Muscle of leg (tissue), 11 donors: ENCODE data around the gene MED9. TPM values are rescaled to one million over a fixed set of nuclear protein-coding genes. Genes with fewer than 3 reads are reported as not detected.
A peak's percentile ranks its signal among the peaks of the same experiment; 100 is the strongest.

Experiments used
- DNase-seq: peaks from one replicate; pipeline ENCODE4 v3.0.0; 2013
- H3K27ac ChIP-seq: one replicate; pipeline ENCODE4 v1.5.1; 2013; ENCODE audit warnings: mild to moderate bottlenecking, low read length, control low read depth
- H3K27me3 ChIP-seq: one replicate; pipeline ENCODE4 v1.6.1; 2013; ENCODE audit warnings: low read length; ENCODE audit not compliant: control insufficient read depth, insufficient read depth
- H3K36me3 ChIP-seq: one replicate; pipeline ENCODE4 v1.6.1; 2013; ENCODE audit warnings: low read length; ENCODE audit not compliant: control insufficient read depth, insufficient read depth
- H3K4me1 ChIP-seq: one replicate; pipeline ENCODE4 v1.6.1; 2013; ENCODE audit warnings: low read length; ENCODE audit not compliant: control insufficient read depth, insufficient read depth
- H3K4me3 ChIP-seq: one replicate; pipeline ENCODE4 v1.5.1; 2013; ENCODE audit warnings: low read length, control low read depth
- H3K9me3 ChIP-seq: replicated peaks from 2 replicates; pipeline ENCODE4 v1.6.1; 2013; ENCODE audit warnings: low read depth, low read length; ENCODE audit not compliant: control insufficient read depth
- WGBS: methylation state at CpG from one replicate; pipeline ENCODE4 v1.1.5; 2013; ENCODE audit warnings: missing lambda C conversion rate; ENCODE audit not compliant: insufficient coverage; 5-methylcytosine and 5-hydroxymethylcytosine counted together
- polyA plus RNA-seq, 8 donors: library from polyadenylated mRNA; unstranded; fragments of 120-200 nt; gene quantifications; one replicate each; pipeline versions ENCODE4 v1.2.1 to v1.2.3, GENCODE V29; 2013; ENCODE audit warnings: inconsistent platforms in 1 of 8, low replicate concordance in 1 of 8; ENCODE audit not compliant: insufficient read length in 8 of 8, insufficient read depth in 1 of 8
- total RNA-seq: library from RNA; stranded (reverse); fragments of 120-200 nt; gene quantifications from one replicate; pipeline ENCODE4 v1.2.4, GENCODE V29; 2013

The MED9 gene
- total and polyA plus RNA-seq, 9 donors: 13.1 to 17.6 (median 15.8) TPM

DNA sequence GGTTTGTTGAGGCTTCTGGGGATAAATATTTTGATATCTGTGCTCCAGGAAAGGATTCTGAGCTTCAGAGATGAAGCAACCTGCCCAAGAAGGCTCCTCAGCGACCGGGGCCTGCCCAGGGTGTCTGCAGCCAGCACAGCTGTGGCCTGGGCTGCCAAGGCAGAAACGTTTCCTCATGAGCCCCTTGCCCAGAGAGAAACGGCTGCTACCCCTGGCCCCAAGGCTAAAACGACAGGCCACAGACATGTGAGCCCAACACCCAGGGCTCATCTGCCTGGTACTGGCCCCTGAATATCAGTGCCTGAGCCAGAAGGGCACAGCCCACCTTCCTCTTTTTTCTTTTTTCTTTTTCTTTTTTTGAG is 64.8 kb downstream of the MED9 start:
- no peaks in the 10 kb centered on the region for H3K9me3 ChIP-seq
- no peaks in the 10 kb centered on the region for H3K27me3 ChIP-seq
- H3K36me3 ChIP-seq: no peaks in the 10 kb centered on the region
- H3K4me3 ChIP-seq: no peak overlapping the region
- 24% methylated on average over 5 of the region's 5 CpGs for WGBS
- peak overlapping the region; percentile 25 for H3K27ac ChIP-seq
- DNase-seq: no peak
- peaks cover 65% of the 10 kb centered on the region for H3K4me1 ChIP-seq

Other genes starting within 250 kb of the MED9 start
- 27.8 TPM for gene FLCN, start 239.8 kb upstream of the MED9 start, total RNA-seq
- gene FLCN, start 239.8 kb upstream of the MED9 start, polyA plus RNA-seq: 10 to 100 TPM; 17.4 to 37.3 (median 22.8) TPM
- 80.7 TPM for gene COPS3, start 195.8 kb upstream of the MED9 start, total RNA-seq
- gene COPS3, start 195.8 kb upstream of the MED9 start, polyA plus RNA-seq: 10 to 100 TPM; 63.0 to 77.7 (median 70.4) TPM
- gene NT5M, start 173.6 kb upstream of the MED9 start, total RNA-seq: 6.5 TPM
- gene NT5M, start 173.6 kb upstream of the MED9 start, polyA plus RNA-seq: 10 to 100 TPM in 1 of 8 donors, 1 to 10 TPM in 7; 5.1 to 10.8 (median 6.7) TPM
- 5.2 TPM for gene RASD1, start 19.4 kb downstream of the MED9 start, total RNA-seq
- 1 to 10 TPM; 3.8 to 8.2 (median 4.8) TPM for gene RASD1, start 19.4 kb downstream of the MED9 start, polyA plus RNA-seq
- gene PEMT, start 114.7 kb downstream of the MED9 start, total RNA-seq: 26.2 TPM
- 10 to 100 TPM; 20.0 to 28.6 (median 23.3) TPM for gene PEMT, start 114.7 kb downstream of the MED9 start, polyA plus RNA-seq
- gene RAI1, start 204.5 kb downstream of the MED9 start, total RNA-seq: 7.4 TPM
- 10 to 100 TPM; 17.7 to 25.5 (median 20.9) TPM for gene RAI1, start 204.5 kb downstream of the MED9 start, polyA plus RNA-seq